KMS-11 (cell line): Measurements from ENCODE around the gene SOX8.

Experiments
- H2AFZ ChIP-seq: fragments of 200-600 bp; sonication (generic); 2 replicates; pipeline ENCODE4 v1.6.1; 2016; ENCODE audit warnings: antibody characterized with exemption, mixed run types, low read depth
- H3K27ac ChIP-seq: fragments of 200-600 bp; sonication (generic); 2 replicates; pipeline ENCODE4 v1.6.1; 2016; ENCODE audit warnings: mild to moderate bottlenecking, mixed run types
- H3K27me3 ChIP-seq: fragments of 200-600 bp; sonication (generic); 2 replicates; pipeline ENCODE4 v1.6.1; 2017; ENCODE audit warnings: mild to moderate bottlenecking, low read depth, mixed run types, moderate library complexity; ENCODE audit not compliant: insufficient read depth
- H3K36me3 ChIP-seq: fragments of 200-600 bp; sonication (generic); 2 replicates; pipeline ENCODE4 v1.6.1; 2017; ENCODE audit warnings: mild to moderate bottlenecking, mixed run types; ENCODE audit not compliant: insufficient read depth
- H3K4me1 ChIP-seq: fragments of 200-600 bp; sonication (generic); 2 replicates; pipeline ENCODE4 v1.6.1; 2016; ENCODE audit warnings: mild to moderate bottlenecking, low read depth, mixed run types; ENCODE audit not compliant: poor library complexity, severe bottlenecking
- H3K4me2 ChIP-seq: fragments of 200-600 bp; sonication (generic); 2 replicates; pipeline ENCODE4 v1.7.0; 2016; ENCODE audit warnings: mild to moderate bottlenecking, mixed run types
- H3K4me3 ChIP-seq: fragments of 200-600 bp; sonication (generic); IDR thresholded peaks from 2 replicates; pipeline ENCODE4 v1.6.1; 2017; ENCODE audit warnings: low read depth, low read length, mixed read lengths; ENCODE audit not compliant: insufficient read depth
- H3K79me2 ChIP-seq: fragments of 200-600 bp; sonication (generic); 2 replicates; pipeline ENCODE4 v1.6.1; 2016; ENCODE audit warnings: low read depth, mixed run types; ENCODE audit not compliant: insufficient read depth
- H3K9ac ChIP-seq: fragments of 200-600 bp; sonication (generic); 2 replicates; pipeline ENCODE4 v1.6.1; 2016; ENCODE audit warnings: mild to moderate bottlenecking, mixed run types
- H4K20me1 ChIP-seq: fragments of 200-600 bp; sonication (generic); 2 replicates; pipeline ENCODE4 v1.6.1; 2016; ENCODE audit warnings: mild to moderate bottlenecking, mixed run types; ENCODE audit not compliant: insufficient read depth
- CTCF ChIP-seq: fragments of 200-600 bp; sonication (generic); conservative IDR thresholded peaks from 2 replicates; pipeline ENCODE4 v1.6.1; 2017; ENCODE audit warnings: low read depth, mild to moderate bottlenecking, antibody characterized with exemption, low read length, moderate library complexity, mixed read lengths

SOX8 gene

GRCh38 chr16:1026057-1026783, 44.6 kb downstream of the SOX8 start:
- Histone ChIP-seq H3K4me1 (no peaks in the 10 kb centered on the region), H4K20me1 (no peaks in the 10 kb centered on the region), H2AFZ (no peak overlapping the region), H3K27ac (no peak overlapping the region), H3K4me2 (no peak overlapping the region), H3K4me3 (no peak overlapping the region), H3K27me3 (peaks cover 93% of the 10 kb centered on the region), H3K9ac (no peak overlapping the region), H3K36me3 (no peaks in the 10 kb centered on the region), H3K79me2 (no peaks in the 10 kb centered on the region)
- TF ChIP-seq CTCF = no peak

GRCh38 chr16:1026784-1027500, 45.4 kb downstream of the SOX8 start:
- Histone ChIP-seq H4K20me1 (no peaks in the 10 kb centered on the region), H2AFZ (no peak overlapping the region), H3K9ac (no peak overlapping the region), H3K27ac (no peak overlapping the region), H3K79me2 (no peaks in the 10 kb centered on the region), H3K4me2 (no peak overlapping the region), H3K36me3 (no peaks in the 10 kb centered on the region), H3K4me1 (no peaks in the 10 kb centered on the region), H3K4me3 (no peak overlapping the region), H3K27me3 (peaks cover 92% of the 10 kb centered on the region)
- TF ChIP-seq CTCF = no peak

GRCh38 chr16:1027501-1027815, 45.9 kb downstream of the SOX8 start:
- Histone ChIP-seq H4K20me1 (no peaks in the 10 kb centered on the region), H3K27me3 (peaks cover 92% of the 10 kb centered on the region), H3K27ac (no peak overlapping the region), H3K4me1 (no peaks in the 10 kb centered on the region), H3K79me2 (no peaks in the 10 kb centered on the region), H2AFZ (no peak overlapping the region), H3K4me3 (no peak overlapping the region), H3K9ac (no peak overlapping the region), H3K36me3 (no peaks in the 10 kb centered on the region), H3K4me2 (no peak overlapping the region)
- TF ChIP-seq CTCF = no peak

- Histone ChIP-seq H3K4me1 (no peaks in the 10 kb centered on the region), H3K27me3 (peaks cover 91% of the 10 kb centered on the region), H2AFZ (no peak overlapping the region), H3K4me2 (no peak overlapping the region), H3K79me2 (no peaks in the 10 kb centered on the region), H3K9ac (no peak overlapping the region), H4K20me1 (no peaks in the 10 kb centered on the region), H3K27ac (no peak overlapping the region), H3K4me3 (no peak overlapping the region), H3K36me3 (no peaks in the 10 kb centered on the region)
- TF ChIP-seq CTCF = no peak
These were observed 46.5 kb downstream of the SOX8 start for GRCh38 chr16:1028056-1028455.
